Smooth muscle cell (in vitro differentiated cells): ENCODE results near the gene HIP1. TPM values are rescaled to one million over a fixed set of nuclear protein-coding genes. Genes with fewer than 3 reads are reported as not detected.

Source experiments
- DNase-seq: peaks from one replicate; lab custom pipeline; 2025; ENCODE audit not compliant: unreplicated experiment; lab: John Stamatoyannopoulos, UW
- H2AFZ ChIP-seq: fragments of 200-600 bp; sonication (generic); 2 replicates; pipeline ENCODE4 v1.6.0; 2016; ENCODE audit warnings: antibody characterized with exemption, low read depth, mild to moderate bottlenecking
- H3F3A ChIP-seq: fragments of 200-600 bp; sonication (generic); 2 replicates; pipeline ENCODE4 v1.6.0; 2017; ENCODE audit warnings: antibody characterized with exemption, low read depth
- H3K27ac ChIP-seq: fragments of 200-600 bp; sonication (generic); 2 replicates; pipeline ENCODE4 v1.5.1; 2016; ENCODE audit warnings: low read depth, mild to moderate bottlenecking
- H3K27me3 ChIP-seq: fragments of 200-600 bp; sonication (generic); 2 replicates; pipeline ENCODE4 v1.6.1; 2016; ENCODE audit warnings: low read depth, mild to moderate bottlenecking
- H3K36me3 ChIP-seq: fragments of 200-600 bp; sonication (generic); 2 replicates; pipeline ENCODE4 v1.5.1; 2016; ENCODE audit warnings: low read depth
- H3K4me1 ChIP-seq: fragments of 200-600 bp; sonication (generic); 2 replicates; pipeline ENCODE4 v1.5.1; 2016; ENCODE audit warnings: low read depth
- H3K4me2 ChIP-seq: fragments of 200-600 bp; sonication (generic); 2 replicates; pipeline ENCODE4 v1.6.0; 2016; ENCODE audit warnings: mild to moderate bottlenecking
- H3K4me3 ChIP-seq: fragments of 200-600 bp; sonication (generic); 2 replicates; pipeline ENCODE4 v1.5.1; 2016; ENCODE audit warnings: mild to moderate bottlenecking
- H3K79me2 ChIP-seq: fragments of 200-600 bp; sonication (generic); 2 replicates; pipeline ENCODE4 v1.6.0; 2016; ENCODE audit warnings: low read depth, mild to moderate bottlenecking
- H3K9ac ChIP-seq: fragments of 200-600 bp; sonication (generic); 2 replicates; pipeline ENCODE4 v1.6.0; 2016; ENCODE audit warnings: low read depth
- H3K9me3 ChIP-seq: fragments of 200-600 bp; sonication (generic); replicated peaks from 2 replicates; pipeline ENCODE4 v1.5.1; 2016; ENCODE audit warnings: low read depth
- H4K20me1 ChIP-seq: fragments of 200-600 bp; sonication (generic); 2 replicates; pipeline ENCODE4 v1.6.0; 2016; ENCODE audit warnings: low read depth
- WGBS: methylation state at CpG from one replicate; pipeline ENCODE4 v1.1.7; 2016; ENCODE audit warnings: low lambda C conversion rate; 5-methylcytosine and 5-hydroxymethylcytosine counted together
- polyA plus RNA-seq: library from polyadenylated mRNA; unstranded; fragments of >200 nt; fragmentation: Nextera tagmentation; extraction: Ambion mirVana; gene quantifications from 2 replicates; pipeline ENCODE4 v1.2.1, GENCODE V29; 2016
- total RNA-seq: library from RNA; depleted of rRNA; stranded (reverse); fragments of >200 nt; gene quantifications from 2 replicates; pipeline ENCODE4 v1.2.3, GENCODE V29; 2014
- TF ChIP-seq, protein P1 (sequence below): fragments of 200-600 bp; sonication (generic); IDR thresholded peaks from 2 replicates; pipeline ENCODE4 v1.5.1; 2017; ENCODE audit warnings: borderline replicate concordance, mild to moderate bottlenecking, antibody characterized with exemption; ENCODE audit not compliant: insufficient read depth, poor library complexity, severe bottlenecking

Gene HIP1
- total and polyA plus RNA-seq, 2 experiments from 2014 or later, result 4.7 to 8.4 TPM

GRCh38 chr7:75650062-75650461 is 88.7 kb downstream of the HIP1 start:
- H2AFZ ChIP-seq, result no peak overlapping the region
- no peak overlapping the region for H3K4me3 ChIP-seq
- no peaks in the 10 kb centered on the region for H3K27me3 ChIP-seq
- no peaks in the 10 kb centered on the region for H3F3A ChIP-seq
- no peak overlapping the region for H3K9ac ChIP-seq
- H3K36me3 ChIP-seq, result no peaks in the 10 kb centered on the region
- H3K4me1 ChIP-seq, result peaks cover 5% of the 10 kb centered on the region
- no peak overlapping the region for H3K4me2 ChIP-seq
- H3K27ac ChIP-seq, result no peak overlapping the region
- TF ChIP-seq, protein P1, sequence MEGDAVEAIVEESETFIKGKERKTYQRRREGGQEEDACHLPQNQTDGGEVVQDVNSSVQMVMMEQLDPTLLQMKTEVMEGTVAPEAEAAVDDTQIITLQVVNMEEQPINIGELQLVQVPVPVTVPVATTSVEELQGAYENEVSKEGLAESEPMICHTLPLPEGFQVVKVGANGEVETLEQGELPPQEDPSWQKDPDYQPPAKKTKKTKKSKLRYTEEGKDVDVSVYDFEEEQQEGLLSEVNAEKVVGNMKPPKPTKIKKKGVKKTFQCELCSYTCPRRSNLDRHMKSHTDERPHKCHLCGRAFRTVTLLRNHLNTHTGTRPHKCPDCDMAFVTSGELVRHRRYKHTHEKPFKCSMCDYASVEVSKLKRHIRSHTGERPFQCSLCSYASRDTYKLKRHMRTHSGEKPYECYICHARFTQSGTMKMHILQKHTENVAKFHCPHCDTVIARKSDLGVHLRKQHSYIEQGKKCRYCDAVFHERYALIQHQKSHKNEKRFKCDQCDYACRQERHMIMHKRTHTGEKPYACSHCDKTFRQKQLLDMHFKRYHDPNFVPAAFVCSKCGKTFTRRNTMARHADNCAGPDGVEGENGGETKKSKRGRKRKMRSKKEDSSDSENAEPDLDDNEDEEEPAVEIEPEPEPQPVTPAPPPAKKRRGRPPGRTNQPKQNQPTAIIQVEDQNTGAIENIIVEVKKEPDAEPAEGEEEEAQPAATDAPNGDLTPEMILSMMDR, result no peak
- no peaks in the 10 kb centered on the region for H4K20me1 ChIP-seq
- WGBS, result 67% methylated on average over 7 of the region's 7 CpGs
- DNase-seq, result no peak
- no peaks in the 10 kb centered on the region for H3K79me2 ChIP-seq
- H3K9me3 ChIP-seq, result no peaks in the 10 kb centered on the region

DNA sequence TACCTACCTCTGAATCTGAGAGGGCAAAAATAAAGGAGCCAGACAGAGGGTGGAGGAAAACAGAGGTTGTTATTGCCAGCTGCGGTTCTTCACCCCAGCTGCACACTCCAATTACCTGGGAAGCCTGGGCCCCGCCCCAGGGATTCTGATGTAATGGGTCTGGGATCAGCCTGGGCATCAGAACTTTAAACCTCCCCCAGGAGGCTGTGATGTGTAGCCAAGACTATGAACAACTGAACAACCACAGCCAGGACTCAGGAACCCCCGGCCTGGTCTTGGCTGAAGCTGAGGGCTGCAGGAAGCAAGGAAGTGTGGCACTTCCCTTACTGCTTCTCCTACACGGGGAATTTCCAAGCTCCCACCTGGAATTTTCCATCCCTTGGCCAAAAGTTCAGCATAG is 89.3 kb downstream of the HIP1 start:
- no peaks in the 10 kb centered on the region for H3F3A ChIP-seq
- TF ChIP-seq, protein P1, result no peak
- DNase-seq, result no peak
- H4K20me1 ChIP-seq, result no peaks in the 10 kb centered on the region
- H3K79me2 ChIP-seq, result no peaks in the 10 kb centered on the region
- H3K4me2 ChIP-seq, result no peak overlapping the region
- no peak overlapping the region for H2AFZ ChIP-seq
- H3K27me3 ChIP-seq, result no peaks in the 10 kb centered on the region
- no peak overlapping the region for H3K4me3 ChIP-seq
- no peak overlapping the region for H3K9ac ChIP-seq
- no peak overlapping the region for H3K27ac ChIP-seq
- H3K36me3 ChIP-seq, result no peaks in the 10 kb centered on the region
- WGBS, result 82% methylated on average over 4 of the region's 4 CpGs
- H3K9me3 ChIP-seq, result no peaks in the 10 kb centered on the region
- H3K4me1 ChIP-seq, result peaks cover 5% of the 10 kb centered on the region

DNA sequence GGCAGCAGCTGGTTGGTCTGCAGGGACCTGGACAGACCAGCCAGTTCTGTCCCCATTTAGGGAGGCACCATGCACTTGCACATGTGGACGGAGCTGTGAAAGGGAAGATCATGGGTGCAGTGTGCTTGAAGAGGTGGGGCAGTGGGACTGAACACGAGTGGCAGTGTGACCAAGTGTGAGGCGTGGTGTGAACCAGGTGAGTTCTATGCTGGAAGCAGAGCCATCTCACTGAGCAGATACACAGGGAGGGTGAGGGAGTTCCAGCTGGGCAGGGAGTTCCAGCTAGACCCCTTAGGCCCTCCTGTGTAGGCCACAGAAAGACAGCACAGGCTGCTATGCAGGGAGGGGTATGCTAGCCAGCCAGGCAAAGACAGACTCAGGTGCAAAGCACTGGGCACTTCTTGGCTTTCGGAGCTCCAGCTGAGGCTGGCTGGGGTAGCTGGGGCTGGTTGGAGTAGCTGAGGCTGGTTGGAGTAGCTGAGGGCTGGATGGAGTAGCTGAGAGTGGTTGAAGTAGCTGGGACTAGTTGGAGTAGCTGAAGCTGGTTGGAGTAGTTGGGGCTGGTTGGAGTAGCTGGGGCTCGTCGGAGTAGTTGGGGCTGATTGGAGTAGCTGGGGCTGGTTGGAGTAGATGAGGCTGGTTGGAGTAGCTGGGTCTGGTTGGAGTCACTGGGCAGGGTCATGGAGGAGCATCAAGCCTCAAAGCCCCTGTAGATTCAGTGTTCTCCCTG is 90.9 kb downstream of the HIP1 start:
- Histone ChIP-seq H2AFZ (no peak overlapping the region), H3F3A (no peaks in the 10 kb centered on the region), H3K4me1 (peaks cover 5% of the 10 kb centered on the region), H4K20me1 (no peaks in the 10 kb centered on the region), H3K4me3 (no peak overlapping the region), H3K27me3 (no peaks in the 10 kb centered on the region), H3K79me2 (no peaks in the 10 kb centered on the region), H3K9me3 (no peaks in the 10 kb centered on the region), H3K4me2 (no peak overlapping the region), H3K27ac (no peak overlapping the region), H3K9ac (no peak overlapping the region), H3K36me3 (no peaks in the 10 kb centered on the region)
- 99% methylated on average over 6 of the region's 6 CpGs for WGBS
- TF ChIP-seq, protein P1, result no peak
- DNase-seq, result no peak

GRCh38 chr7:75646571-75647102 is 92.1 kb downstream of the HIP1 start:
- 97% methylated on average over 9 of the region's 9 CpGs for WGBS
- Histone ChIP-seq H3K4me2 (no peak overlapping the region), H3K79me2 (no peaks in the 10 kb centered on the region), H4K20me1 (no peaks in the 10 kb centered on the region), H3K27me3 (no peaks in the 10 kb centered on the region), H3K9ac (no peak overlapping the region), H3K9me3 (no peaks in the 10 kb centered on the region), H3K4me3 (no peak overlapping the region), H3K27ac (no peak overlapping the region), H3K36me3 (no peaks in the 10 kb centered on the region), H2AFZ (no peak overlapping the region), H3K4me1 (peaks cover 5% of the 10 kb centered on the region), H3F3A (no peaks in the 10 kb centered on the region)
- TF ChIP-seq, protein P1, result no peak
- DNase-seq, result no peak
